Neural cell (in vitro differentiated cells): ENCODE results near the gene FOXJ3. TPM values are rescaled to one million over a fixed set of nuclear protein-coding genes. Genes with fewer than 3 reads are reported as not detected.

Source experiments
- H2AFZ ChIP-seq: fragments of 200-600, 300-800 bp; sonication (generic), shearing (Covaris generic); 2 replicates; pipeline ENCODE4 v1.6.0; 2014; ENCODE audit warnings: low read depth, mild to moderate bottlenecking, antibody characterized with exemption, low read length, moderate library complexity
- H3F3A ChIP-seq: fragments of 200-600 bp; shearing (Covaris generic); 2 replicates; pipeline ENCODE4 v1.6.1; 2016; ENCODE audit warnings: mild to moderate bottlenecking, moderate library complexity, mixed read lengths, antibody characterized with exemption, low read length; ENCODE audit not compliant: insufficient read depth, poor library complexity, severe bottlenecking
- H3K27ac ChIP-seq: fragments of 200-600, 300-800 bp; sonication (generic), shearing (Covaris generic); 2 replicates; pipeline ENCODE4 v1.5.1; 2014; ENCODE audit warnings: mild to moderate bottlenecking, low read length, moderate library complexity
- H3K27me3 ChIP-seq: fragments of 300-800, 200-600 bp; sonication (generic), shearing (Covaris generic); 2 replicates; pipeline ENCODE4 v1.6.0; 2014; ENCODE audit warnings: mild to moderate bottlenecking, low read depth, low read length, moderate library complexity; ENCODE audit not compliant: insufficient read depth
- H3K36me3 ChIP-seq: fragments of 300-800, 200-600 bp; sonication (generic), shearing (Covaris generic); 2 replicates; pipeline ENCODE4 v1.5.1; 2014; ENCODE audit warnings: mild to moderate bottlenecking, antibody characterized with exemption, low read length, moderate library complexity; ENCODE audit not compliant: insufficient read depth
- H3K4me2 ChIP-seq: fragments of 300-800, 200-600 bp; sonication (generic), shearing (Covaris generic); 2 replicates; pipeline ENCODE4 v1.6.0; 2014; ENCODE audit warnings: mild to moderate bottlenecking, low read length
- H3K4me3 ChIP-seq: fragments of 300-800, 200-600 bp; sonication (generic), shearing (Covaris generic); 2 replicates; pipeline ENCODE4 v1.5.1; 2014; ENCODE audit warnings: mild to moderate bottlenecking, low read length, moderate library complexity
- H3K79me2 ChIP-seq: fragments of 200-600 bp; shearing (Covaris generic); replicated peaks from 2 replicates; pipeline ENCODE4 v1.6.0; 2014; ENCODE audit warnings: mild to moderate bottlenecking, low read length, moderate library complexity; ENCODE audit not compliant: insufficient read depth
- H3K9ac ChIP-seq: fragments of 300-800, 200-600 bp; sonication (generic), shearing (Covaris generic); 2 replicates; pipeline ENCODE4 v1.6.1; 2016; ENCODE audit warnings: mild to moderate bottlenecking, low read length, mixed read lengths
- H3K9me2 ChIP-seq: fragments of 200-600 bp; shearing (Covaris generic); 2 replicates; pipeline ENCODE4 v1.6.1; 2016; ENCODE audit warnings: mild to moderate bottlenecking, low read length, mixed read lengths; ENCODE audit not compliant: insufficient read depth
- H3K9me3 ChIP-seq: fragments of 200-600, 300-800 bp; sonication (generic), shearing (Covaris generic); 2 replicates; pipeline ENCODE4 v1.6.1; 2016; ENCODE audit warnings: mild to moderate bottlenecking, mixed run types, low read length, moderate library complexity, mixed read lengths
- H4K20me1 ChIP-seq: fragments of 200-600 bp; shearing (Covaris generic); 2 replicates; pipeline ENCODE4 v1.6.1; 2016; ENCODE audit warnings: mild to moderate bottlenecking, mixed run types; ENCODE audit not compliant: insufficient read depth
- EP300 ChIP-seq: fragments of 450-650 bp; conservative IDR thresholded peaks from 2 replicates; pipeline ENCODE4 v1.6.1; 2014; ENCODE audit warnings: antibody characterized with exemption, mild to moderate bottlenecking, moderate library complexity; ENCODE audit not compliant: poor library complexity, severe bottlenecking
- EZH2 ChIP-seq: fragments of 200-600, 300-800 bp; shearing (Covaris generic), sonication (generic); IDR thresholded peaks from 2 replicates; pipeline ENCODE4 v1.6.1; 2014; ENCODE audit warnings: antibody characterized with exemption, low read length, borderline replicate concordance, mild to moderate bottlenecking; ENCODE audit not compliant: insufficient read depth, poor library complexity, severe bottlenecking
- MXI1 ChIP-seq: fragments of 450-650 bp; conservative IDR thresholded peaks from 2 replicates; pipeline ENCODE4 v1.6.1; 2014; ENCODE audit warnings: antibody characterized with exemption, mild to moderate bottlenecking; ENCODE audit not compliant: poor library complexity, severe bottlenecking
- POLR2AphosphoS5 ChIP-seq: IDR thresholded peaks from 2 replicates; pipeline ENCODE4 v1.6.1; 2012
- RAD21 ChIP-seq: fragments of 450-650 bp; conservative IDR thresholded peaks from 2 replicates; pipeline ENCODE4 v1.6.1; 2014; ENCODE audit warnings: antibody characterized with exemption, mild to moderate bottlenecking, moderate library complexity
- SMC3 ChIP-seq: fragments of 450-650 bp; conservative IDR thresholded peaks from 2 replicates; pipeline ENCODE4 v1.6.1; 2014; ENCODE audit warnings: antibody characterized with exemption, mild to moderate bottlenecking, moderate library complexity; ENCODE audit not compliant: poor library complexity
- TAF1 ChIP-seq: IDR thresholded peaks from 2 replicates; pipeline ENCODE4 v1.6.1; 2012; ENCODE audit warnings: low read depth
- polyA plus RNA-seq: library from polyadenylated mRNA; depleted of rRNA; stranded (reverse); fragments of >200 nt; gene quantifications from 2 replicates; pipeline ENCODE4 v1.2.3, GENCODE V29; 2014
- TF ChIP-seq, protein P1 (sequence below): fragments of 450-650 bp; IDR thresholded peaks from 2 replicates; pipeline ENCODE4 v1.5.1; 2014; ENCODE audit warnings: antibody characterized with exemption, mild to moderate bottlenecking, moderate library complexity; ENCODE audit not compliant: poor library complexity, severe bottlenecking
- TF ChIP-seq, protein P2 (sequence below): IDR thresholded peaks from 2 replicates; pipeline ENCODE4 v1.6.1; 2012; ENCODE audit warnings: borderline replicate concordance

Gene FOXJ3
- polyA plus RNA-seq, 1 donor from 2014 or later = 36.0 TPM

DNA sequence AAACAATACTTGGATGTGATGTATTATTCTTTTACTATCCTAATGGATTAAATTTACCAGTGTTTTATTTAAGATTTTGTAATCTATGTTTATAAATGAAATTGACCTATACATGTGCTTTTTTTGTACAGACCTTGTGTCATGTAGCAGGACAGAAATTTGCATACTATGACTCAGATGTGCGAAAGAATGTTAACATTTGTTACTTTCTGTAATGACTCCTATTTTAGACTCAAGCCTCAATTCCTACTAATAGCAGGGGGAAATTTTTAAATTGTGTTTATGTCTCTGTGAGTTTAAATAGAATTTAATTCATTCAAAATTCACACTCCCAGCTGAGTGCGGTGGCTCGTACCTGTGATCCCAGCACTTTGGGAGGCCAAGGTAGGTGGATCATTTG is 23.8 kb upstream of the FOXJ3 start:
- H3K4me3 ChIP-seq = no peak overlapping the region

DNA sequence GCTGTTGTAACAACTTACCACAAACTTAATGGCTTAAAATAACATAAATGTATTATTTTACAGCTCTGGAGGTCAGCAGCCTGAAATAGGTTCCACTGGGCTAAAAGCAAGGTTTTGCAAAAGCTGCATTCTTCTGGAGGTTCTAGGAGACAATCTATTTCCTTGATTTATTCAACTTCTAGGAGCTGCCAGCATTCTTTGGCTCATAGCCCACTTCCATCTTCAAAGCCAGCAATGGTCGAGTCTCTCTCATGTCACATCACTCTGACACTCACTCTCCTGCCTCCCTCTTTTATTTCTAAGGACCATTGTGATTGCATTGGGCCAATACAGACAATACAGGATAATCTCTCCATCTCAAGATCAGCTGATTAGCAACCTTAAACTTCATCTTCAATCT is 15.1 kb upstream of the FOXJ3 start:
- H3K4me2 ChIP-seq = no peak overlapping the region
- H3K36me3 ChIP-seq = no peaks in the 10 kb centered on the region
- peak overlapping the region; percentile 98 for H3K27ac ChIP-seq
- H4K20me1 ChIP-seq = no peaks in the 10 kb centered on the region
- H3F3A ChIP-seq = peaks cover 22% of the 10 kb centered on the region
- no peaks in the 10 kb centered on the region for H3K79me2 ChIP-seq
- no peaks in the 10 kb centered on the region for H3K9me2 ChIP-seq
- no peaks in the 10 kb centered on the region for H3K27me3 ChIP-seq
- TF ChIP-seq RAD21 = no peak
- TF ChIP-seq MXI1 = no peak
- no peak for TF ChIP-seq POLR2AphosphoS5
- TF ChIP-seq EZH2 = no peak
- TF ChIP-seq EP300 = no peak
- TF ChIP-seq, protein P1, sequence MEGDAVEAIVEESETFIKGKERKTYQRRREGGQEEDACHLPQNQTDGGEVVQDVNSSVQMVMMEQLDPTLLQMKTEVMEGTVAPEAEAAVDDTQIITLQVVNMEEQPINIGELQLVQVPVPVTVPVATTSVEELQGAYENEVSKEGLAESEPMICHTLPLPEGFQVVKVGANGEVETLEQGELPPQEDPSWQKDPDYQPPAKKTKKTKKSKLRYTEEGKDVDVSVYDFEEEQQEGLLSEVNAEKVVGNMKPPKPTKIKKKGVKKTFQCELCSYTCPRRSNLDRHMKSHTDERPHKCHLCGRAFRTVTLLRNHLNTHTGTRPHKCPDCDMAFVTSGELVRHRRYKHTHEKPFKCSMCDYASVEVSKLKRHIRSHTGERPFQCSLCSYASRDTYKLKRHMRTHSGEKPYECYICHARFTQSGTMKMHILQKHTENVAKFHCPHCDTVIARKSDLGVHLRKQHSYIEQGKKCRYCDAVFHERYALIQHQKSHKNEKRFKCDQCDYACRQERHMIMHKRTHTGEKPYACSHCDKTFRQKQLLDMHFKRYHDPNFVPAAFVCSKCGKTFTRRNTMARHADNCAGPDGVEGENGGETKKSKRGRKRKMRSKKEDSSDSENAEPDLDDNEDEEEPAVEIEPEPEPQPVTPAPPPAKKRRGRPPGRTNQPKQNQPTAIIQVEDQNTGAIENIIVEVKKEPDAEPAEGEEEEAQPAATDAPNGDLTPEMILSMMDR = no peak
- no peak overlapping the region for H3K4me3 ChIP-seq
- H3K9me3 ChIP-seq = no peaks in the 10 kb centered on the region
- peak overlapping the region; percentile 0 for H3K9ac ChIP-seq
- H2AFZ ChIP-seq = no peak overlapping the region

More for the DNA sequence above, 23.8 kb upstream of the FOXJ3 start:
- Histone ChIP-seq H3F3A (no peaks in the 10 kb centered on the region), H3K27ac (no peak overlapping the region), H3K79me2 (no peaks in the 10 kb centered on the region), H3K27me3 (no peaks in the 10 kb centered on the region), H2AFZ (no peak overlapping the region), H3K9ac (no peak overlapping the region), H3K9me3 (no peaks in the 10 kb centered on the region), H3K36me3 (no peaks in the 10 kb centered on the region), H4K20me1 (no peaks in the 10 kb centered on the region), H3K9me2 (no peaks in the 10 kb centered on the region), H3K4me2 (no peak overlapping the region)
- TF ChIP-seq RAD21 = no peak
- no peak for TF ChIP-seq MXI1
- TF ChIP-seq TAF1 = no peak
- TF ChIP-seq POLR2AphosphoS5 = no peak
- TF ChIP-seq, protein P2, sequence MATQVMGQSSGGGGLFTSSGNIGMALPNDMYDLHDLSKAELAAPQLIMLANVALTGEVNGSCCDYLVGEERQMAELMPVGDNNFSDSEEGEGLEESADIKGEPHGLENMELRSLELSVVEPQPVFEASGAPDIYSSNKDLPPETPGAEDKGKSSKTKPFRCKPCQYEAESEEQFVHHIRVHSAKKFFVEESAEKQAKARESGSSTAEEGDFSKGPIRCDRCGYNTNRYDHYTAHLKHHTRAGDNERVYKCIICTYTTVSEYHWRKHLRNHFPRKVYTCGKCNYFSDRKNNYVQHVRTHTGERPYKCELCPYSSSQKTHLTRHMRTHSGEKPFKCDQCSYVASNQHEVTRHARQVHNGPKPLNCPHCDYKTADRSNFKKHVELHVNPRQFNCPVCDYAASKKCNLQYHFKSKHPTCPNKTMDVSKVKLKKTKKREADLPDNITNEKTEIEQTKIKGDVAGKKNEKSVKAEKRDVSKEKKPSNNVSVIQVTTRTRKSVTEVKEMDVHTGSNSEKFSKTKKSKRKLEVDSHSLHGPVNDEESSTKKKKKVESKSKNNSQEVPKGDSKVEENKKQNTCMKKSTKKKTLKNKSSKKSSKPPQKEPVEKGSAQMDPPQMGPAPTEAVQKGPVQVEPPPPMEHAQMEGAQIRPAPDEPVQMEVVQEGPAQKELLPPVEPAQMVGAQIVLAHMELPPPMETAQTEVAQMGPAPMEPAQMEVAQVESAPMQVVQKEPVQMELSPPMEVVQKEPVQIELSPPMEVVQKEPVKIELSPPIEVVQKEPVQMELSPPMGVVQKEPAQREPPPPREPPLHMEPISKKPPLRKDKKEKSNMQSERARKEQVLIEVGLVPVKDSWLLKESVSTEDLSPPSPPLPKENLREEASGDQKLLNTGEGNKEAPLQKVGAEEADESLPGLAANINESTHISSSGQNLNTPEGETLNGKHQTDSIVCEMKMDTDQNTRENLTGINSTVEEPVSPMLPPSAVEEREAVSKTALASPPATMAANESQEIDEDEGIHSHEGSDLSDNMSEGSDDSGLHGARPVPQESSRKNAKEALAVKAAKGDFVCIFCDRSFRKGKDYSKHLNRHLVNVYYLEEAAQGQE = no peak
- TF ChIP-seq, protein P1 = no peak
- TF ChIP-seq SMC3 = no peak
- TF ChIP-seq EZH2 = no peak
